NCI-H526 (cell line): ENCODE measurements around the gene CLEC1B.
"Not testable (repeated sequence)": the region's sequence is repeated elsewhere in the genome, so short reads cannot be mapped to it uniquely, and the experiment has no call there.

Experiments
- DNase-seq, 2 experiments: peaks; one replicate each; lab custom pipeline; 2025; lab: John Stamatoyannopoulos, UW

CLEC1B gene

GRCh38 chr12:9999016-9999415, at the start of gene CLEC1B:
Gene CLEC1B (minus strand): TSS chr12:9999121. CDS start chr12:9999100, 21 bp downstream.
- DNase-seq, result no peak

- DNase-seq, result no peak
These were observed 49.6 kb upstream of the CLEC1B start for GRCh38 chr12:10048526-10048925.

- DNase-seq, result no peak
These were observed 43.2 kb upstream of the CLEC1B start for GRCh38 chr12:10042167-10042566.

GRCh38 chr12:10033783-10034545, 35.0 kb upstream of the CLEC1B start:
- peak; percentile 1 to 27 for DNase-seq

GRCh38 chr12:10031771-10032175, 32.9 kb upstream of the CLEC1B start:
- DNase-seq, result no peak

GRCh38 chr12:10031321-10031720, 32.4 kb upstream of the CLEC1B start:
- no peak for DNase-seq

- DNase-seq, result no peak
These were observed 31.5 kb upstream of the CLEC1B start, which contains the start of gene CLEC9A for GRCh38 chr12:10030446-10030845. Gene CLEC9A (plus strand): TSS chr12:10030682. CDS start chr12:10052688, 22,006 bp downstream.

- no peak for DNase-seq
These were observed 28.8 kb upstream of the CLEC1B start for GRCh38 chr12:10027721-10028120.

- DNase-seq, result no peak
These were observed 28.4 kb upstream of the CLEC1B start for GRCh38 chr12:10027311-10027710.

- not testable (repeated sequence) for DNase-seq
These were observed 27.7 kb upstream of the CLEC1B start for GRCh38 chr12:10026666-10027065.

GRCh38 chr12:10025236-10025635, 26.3 kb upstream of the CLEC1B start:
- no peak for DNase-seq

- DNase-seq, result no peak
These were observed 22.4 kb upstream of the CLEC1B start for GRCh38 chr12:10021342-10021741.

GRCh38 chr12:10018386-10018785, 19.5 kb upstream of the CLEC1B start:
- DNase-seq, result no peak

- no peak for DNase-seq
These were observed 18.0 kb upstream of the CLEC1B start for GRCh38 chr12:10016881-10017280.

GRCh38 chr12:10015450-10015849, 16.5 kb upstream of the CLEC1B start:
- DNase-seq, result no peak

- no peak for DNase-seq
These were observed 13.9 kb upstream of the CLEC1B start for GRCh38 chr12:10012630-10013330.

GRCh38 chr12:10001171-10001776, 2.4 kb upstream of the CLEC1B start:
- DNase-seq, result no peak

- no peak for DNase-seq
These were observed 6.6 kb downstream of the CLEC1B start for GRCh38 chr12:9992296-9992695.

- no peak for DNase-seq
These were observed 7.0 kb downstream of the CLEC1B start for GRCh38 chr12:9991876-9992275.

GRCh38 chr12:9980126-9980525, 18.8 kb downstream of the CLEC1B start:
- DNase-seq, result no peak

- no peak for DNase-seq
These were observed 21.0 kb downstream of the CLEC1B start for GRCh38 chr12:9977916-9978315.

- not testable (repeated sequence) for DNase-seq
These were observed 22.3 kb downstream of the CLEC1B start for GRCh38 chr12:9976626-9977025.

GRCh38 chr12:9975614-9976013, 23.3 kb downstream of the CLEC1B start:
- no peak for DNase-seq
